Body of pancreas (tissue), 4 donors: ENCODE measurements around the gene INPP5D. TPM values are rescaled to one million over a fixed set of nuclear protein-coding genes. Genes with fewer than 3 reads are reported as not detected.

ENCODE experiments used
- ATAC-seq: fragments of 150-250 bp; one replicate; pipeline ENCODE4 v1.9.1; 2016
- DNase-seq, 4 donors: peaks; one replicate each; pipeline ENCODE4 v3.0.0-alpha.2; 2019
- H3K27ac ChIP-seq, 4 donors: fragments of 200-600 bp; sonication (generic); 1 replicate in 3 of 4; 2 replicates in 1 of 4; pipeline versions ENCODE4 v1.5.1 to v1.6.1; 2016 to 2019; ENCODE audit warnings: mild to moderate bottlenecking in 1 of 4, mixed read lengths in 1 of 4, moderate library complexity in 1 of 4
- H3K27me3 ChIP-seq, 2 donors: fragments of 200-600 bp; sonication (generic); one replicate each; pipeline ENCODE4 v1.6.0; 2016; ENCODE audit warnings: mild to moderate bottlenecking in 1 of 2
- H3K36me3 ChIP-seq, 2 donors: fragments of 200-600 bp; sonication (generic); replicated peaks in 1 of 2; 2 replicates each; pipeline ENCODE4 v1.5.1; 2016; ENCODE audit warnings: low read depth in 2 of 2; ENCODE audit not compliant: insufficient read depth in 1 of 2
- H3K4me1 ChIP-seq: fragments of 200-600 bp; sonication (generic); one replicate; pipeline ENCODE4 v1.6.0; 2016
- H3K4me3 ChIP-seq, 2 donors: fragments of 200-600 bp; sonication (generic); 1 replicate in 1 of 2; 2 replicates in 1 of 2; pipeline ENCODE4 v1.5.1; 2016 to 2019
- H3K9me3 ChIP-seq, 3 donors: fragments of 200-600 bp; sonication (generic); 1 replicate in 2 of 3; 2 replicates in 1 of 3; pipeline ENCODE4 v1.5.1; 2016
- POLR2A ChIP-seq, 3 donors: fragments of 450-650 bp; IDR thresholded peaks; one replicate each; pipeline ENCODE4 v1.6.1; 2016; ENCODE audit warnings: antibody characterized with exemption in 3 of 3, mild to moderate bottlenecking in 2 of 3
- WGBS, 2 donors: methylation state at CpG; one replicate each; pipeline ENCODE4 v1.1.5; 2017; 5-methylcytosine and 5-hydroxymethylcytosine counted together
- intact Hi-C: fragments of 100-400 bp; cut with DNase I; formaldehyde crosslinking; loops from one replicate; pipeline ENCODE4 v1.15.1; 2023
- total RNA-seq, 2 donors: library from RNA; depleted of rRNA; stranded (reverse); fragments of >200 nt; gene quantifications; one replicate each; pipeline ENCODE4 v1.1.0, GENCODE V29; 2016
- TF ChIP-seq, protein P1 (sequence below), 7 experiments: fragments of 450-650 bp in 4 of 7; fragments of 200-600 bp in 3 of 7; sonication (generic) in 3 of 7; IDR thresholded peaks; one replicate each; pipeline ENCODE4 v1.5.1; 2016 to 2019; ENCODE audit warnings: antibody characterized with exemption in 7 of 7

The INPP5D gene
- total RNA-seq, 2 donors from 2014 or later, result 0.99 to 8.8 TPM

DNA sequence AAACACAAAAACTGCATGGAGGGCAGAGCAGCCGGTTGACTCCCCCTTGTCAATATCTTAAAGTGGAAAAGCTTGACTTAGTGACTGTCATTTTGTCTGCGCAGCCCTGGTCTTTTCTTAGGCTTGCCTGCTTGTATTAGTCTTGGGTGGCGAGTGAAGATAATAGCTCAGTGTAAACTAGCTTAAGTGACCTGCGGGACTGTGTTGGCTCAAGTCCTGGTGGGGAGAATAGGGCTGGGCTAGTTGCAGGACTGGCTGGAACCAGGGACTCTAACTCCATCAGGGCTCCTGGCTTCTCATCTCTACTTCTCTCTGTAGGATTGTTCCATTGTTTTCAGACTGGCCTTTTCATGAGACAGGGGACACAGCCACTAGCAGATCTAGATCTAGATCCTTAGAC, 183.2 kb downstream of the INPP5D start:
- WGBS, 2 donors, result 35 to 43% methylated on average over 4 of the region's 4 CpGs
- intact Hi-C loops, result loop anchor here (10.0 kb wide), 2 partner anchors 389 to 639 kb away; no protein-coding TSS in a partner anchor
- no peak for ATAC-seq
- no peak for DNase-seq
- Histone ChIP-seq H3K4me1 (no peaks in the 10 kb centered on the region), H3K27ac (no peak overlapping the region), H3K36me3 (no peaks in the 10 kb centered on the region), H3K9me3 (no peaks in the 10 kb centered on the region), H3K4me3 (no peak overlapping the region), H3K27me3 (no peaks in the 10 kb centered on the region)
- TF ChIP-seq, protein P1, sequence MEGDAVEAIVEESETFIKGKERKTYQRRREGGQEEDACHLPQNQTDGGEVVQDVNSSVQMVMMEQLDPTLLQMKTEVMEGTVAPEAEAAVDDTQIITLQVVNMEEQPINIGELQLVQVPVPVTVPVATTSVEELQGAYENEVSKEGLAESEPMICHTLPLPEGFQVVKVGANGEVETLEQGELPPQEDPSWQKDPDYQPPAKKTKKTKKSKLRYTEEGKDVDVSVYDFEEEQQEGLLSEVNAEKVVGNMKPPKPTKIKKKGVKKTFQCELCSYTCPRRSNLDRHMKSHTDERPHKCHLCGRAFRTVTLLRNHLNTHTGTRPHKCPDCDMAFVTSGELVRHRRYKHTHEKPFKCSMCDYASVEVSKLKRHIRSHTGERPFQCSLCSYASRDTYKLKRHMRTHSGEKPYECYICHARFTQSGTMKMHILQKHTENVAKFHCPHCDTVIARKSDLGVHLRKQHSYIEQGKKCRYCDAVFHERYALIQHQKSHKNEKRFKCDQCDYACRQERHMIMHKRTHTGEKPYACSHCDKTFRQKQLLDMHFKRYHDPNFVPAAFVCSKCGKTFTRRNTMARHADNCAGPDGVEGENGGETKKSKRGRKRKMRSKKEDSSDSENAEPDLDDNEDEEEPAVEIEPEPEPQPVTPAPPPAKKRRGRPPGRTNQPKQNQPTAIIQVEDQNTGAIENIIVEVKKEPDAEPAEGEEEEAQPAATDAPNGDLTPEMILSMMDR (IDR thresholded peaks at IDR 0.05), result no peak
- no peak for TF ChIP-seq POLR2A (IDR thresholded peaks at IDR 0.05)

DNA sequence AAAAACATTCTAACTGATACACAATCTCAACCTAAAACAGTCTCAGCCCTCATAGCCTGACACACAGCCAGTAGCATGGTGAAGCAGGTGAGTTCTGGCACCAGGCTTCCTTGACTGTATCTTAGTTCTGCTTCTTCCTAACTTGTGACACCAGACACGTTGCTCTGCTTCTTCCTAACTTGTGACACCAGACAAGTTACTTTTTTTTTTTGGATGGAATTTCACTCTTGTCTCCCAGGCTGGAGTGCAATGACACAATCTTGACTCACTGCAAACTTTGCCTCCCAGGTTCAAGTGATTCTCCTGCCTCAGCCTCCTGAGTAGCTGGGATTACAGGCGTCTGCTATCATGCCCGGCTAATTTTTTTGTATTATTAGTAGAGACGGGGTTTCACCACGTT, 184.7 kb downstream of the INPP5D start:
- ATAC-seq (no peak), DNase-seq (no peak)
- WGBS, 2 donors, result 30 to 37% methylated on average over 5 of the region's 5 CpGs
- intact Hi-C loops, result loop anchor here (5.0 to 10.0 kb wide), 3 partner anchors 143 to 640 kb away; no protein-coding TSS in a partner anchor
- Histone ChIP-seq H3K9me3 (no peaks in the 10 kb centered on the region), H3K36me3 (no peaks in the 10 kb centered on the region), H3K4me1 (no peaks in the 10 kb centered on the region), H3K27me3 (no peaks in the 10 kb centered on the region), H3K4me3 (no peak overlapping the region), H3K27ac (no peak overlapping the region)
- no peak for TF ChIP-seq POLR2A (IDR thresholded peaks at IDR 0.05)
- TF ChIP-seq, protein P1 (IDR thresholded peaks at IDR 0.05), result no peak

DNA sequence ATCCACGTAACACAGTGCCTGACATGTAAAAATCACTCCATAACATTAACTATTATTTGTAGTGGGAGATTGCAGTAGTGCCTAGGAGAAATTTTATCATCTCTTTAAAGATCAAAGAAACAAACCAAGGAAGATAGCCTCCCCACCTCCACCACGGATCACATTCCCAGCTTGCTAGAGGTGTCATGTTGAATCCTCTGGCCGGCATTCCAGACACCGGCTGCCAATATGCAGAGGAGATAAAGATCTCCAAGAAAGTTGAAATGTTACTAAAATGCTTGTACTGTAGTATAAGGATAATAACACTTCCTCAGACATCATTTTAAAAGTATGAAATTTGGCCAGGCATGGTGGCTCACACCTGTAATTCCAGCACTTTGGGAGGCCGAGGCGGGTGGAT, 185.3 kb downstream of the INPP5D start:
- H3K27ac ChIP-seq, result no peak overlapping the region
- intact Hi-C loops, result loop anchor here (5.0 to 10.0 kb wide), 3 partner anchors 143 to 641 kb away; no protein-coding TSS in a partner anchor
- no peak for TF ChIP-seq POLR2A (IDR thresholded peaks at IDR 0.05)
- TF ChIP-seq, protein P1 (IDR thresholded peaks at IDR 0.05), result no peak
- ATAC-seq, result no peak
- DNase-seq, result no peak
- H3K9me3 ChIP-seq, result no peaks in the 10 kb centered on the region
- no peaks in the 10 kb centered on the region for H3K4me1 ChIP-seq
- H3K27me3 ChIP-seq, result no peaks in the 10 kb centered on the region
- no peak overlapping the region for H3K4me3 ChIP-seq
- WGBS, 2 donors, result 63 to 74% methylated on average over 6 of the region's 6 CpGs
- H3K36me3 ChIP-seq, result no peaks in the 10 kb centered on the region

DNA sequence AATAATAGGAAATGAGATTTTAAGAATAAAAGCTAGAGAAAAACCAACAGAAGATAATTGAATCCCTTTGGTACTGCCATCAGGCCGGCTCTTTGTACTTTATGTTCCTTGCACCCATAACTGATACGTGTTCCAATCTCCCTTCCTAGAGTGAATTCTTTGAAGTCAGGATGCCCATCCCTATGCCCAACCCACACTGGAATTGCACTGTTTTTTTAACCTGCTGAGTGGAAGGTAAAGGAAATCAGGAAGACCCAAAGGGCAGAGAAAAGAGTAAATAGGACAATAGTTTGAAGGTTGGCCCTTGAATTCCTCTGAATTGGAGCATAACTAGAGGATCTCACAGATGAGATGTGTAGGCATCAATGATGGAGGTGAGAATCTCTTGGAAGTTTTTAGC, 187.0 kb downstream of the INPP5D start:
- WGBS, 2 donors, result 69 to 73% methylated on average over 2 of the region's 2 CpGs
- DNase-seq, result no peak
- no peaks in the 10 kb centered on the region for H3K9me3 ChIP-seq
- no peaks in the 10 kb centered on the region for H3K36me3 ChIP-seq
- TF ChIP-seq, protein P1 (IDR thresholded peaks at IDR 0.05), result no peak
- TF ChIP-seq POLR2A (IDR thresholded peaks at IDR 0.05), result no peak
- ATAC-seq, result no peak
- no peaks in the 10 kb centered on the region for H3K27me3 ChIP-seq
- intact Hi-C loops, result loop anchor here (5.0 to 10.0 kb wide), 3 partner anchors 145 to 642 kb away; no protein-coding TSS in a partner anchor
- H3K27ac ChIP-seq, result no peak overlapping the region
- H3K4me1 ChIP-seq, result no peaks in the 10 kb centered on the region
- no peak overlapping the region for H3K4me3 ChIP-seq

DNA sequence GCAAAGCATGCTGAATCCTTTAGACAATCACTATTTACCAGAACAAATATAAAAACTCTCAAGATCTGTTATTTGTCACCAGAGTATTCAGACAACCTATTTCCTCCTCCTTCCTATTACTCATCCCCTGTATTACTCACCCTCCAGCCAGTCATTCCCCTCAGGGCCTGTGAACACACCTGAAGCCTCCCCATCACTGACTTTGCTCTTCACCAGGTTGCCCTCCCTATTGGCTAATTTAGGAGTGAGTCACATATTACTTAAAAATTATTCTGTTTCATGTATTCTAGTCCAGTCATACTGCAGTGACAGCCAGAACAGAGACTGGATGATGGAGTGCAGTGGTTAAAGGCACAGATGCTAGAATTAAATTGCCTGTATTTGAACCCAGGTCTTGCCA, 187.6 kb downstream of the INPP5D start:
- H3K27me3 ChIP-seq, result no peaks in the 10 kb centered on the region
- intact Hi-C loops, result loop anchor here (5.0 to 10.0 kb wide), 3 partner anchors 145 to 643 kb away; no protein-coding TSS in a partner anchor
- H3K27ac ChIP-seq, result no peak overlapping the region

More for the DNA sequence above, 187.6 kb downstream of the INPP5D start:
- no peaks in the 10 kb centered on the region for H3K36me3 ChIP-seq
- H3K4me3 ChIP-seq, result no peak overlapping the region
- peaks cover 5% of the 10 kb centered on the region for H3K4me1 ChIP-seq
- no peak for TF ChIP-seq POLR2A (IDR thresholded peaks at IDR 0.05)
- TF ChIP-seq, protein P1 (IDR thresholded peaks at IDR 0.05), result no peak
- DNase-seq (no peak), ATAC-seq (no peak)
- no peaks in the 10 kb centered on the region for H3K9me3 ChIP-seq
